ENCODE measurements around the gene EMC1.

DNA sequence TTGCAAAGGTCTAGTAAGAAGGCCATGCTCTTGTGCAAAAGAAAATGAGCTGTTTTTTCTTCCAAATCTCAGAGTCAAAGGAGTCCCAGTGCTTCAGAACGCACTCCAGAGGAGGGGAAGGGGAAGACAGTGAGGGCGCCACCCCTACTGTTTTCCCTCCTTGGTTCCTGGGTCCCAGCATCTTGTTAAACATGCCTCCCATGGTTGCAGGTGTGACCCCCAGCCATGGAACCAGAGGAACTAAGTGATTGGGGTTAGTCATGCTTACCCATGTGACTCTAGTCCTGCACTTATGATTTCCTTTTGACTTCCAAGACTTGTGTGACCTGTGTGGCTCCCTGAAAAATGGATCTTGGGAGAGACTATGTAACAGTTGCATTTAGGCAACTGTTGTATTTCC lies 43.3 kb upstream of the EMC1 start:
- TF ChIP-seq, protein P1, sequence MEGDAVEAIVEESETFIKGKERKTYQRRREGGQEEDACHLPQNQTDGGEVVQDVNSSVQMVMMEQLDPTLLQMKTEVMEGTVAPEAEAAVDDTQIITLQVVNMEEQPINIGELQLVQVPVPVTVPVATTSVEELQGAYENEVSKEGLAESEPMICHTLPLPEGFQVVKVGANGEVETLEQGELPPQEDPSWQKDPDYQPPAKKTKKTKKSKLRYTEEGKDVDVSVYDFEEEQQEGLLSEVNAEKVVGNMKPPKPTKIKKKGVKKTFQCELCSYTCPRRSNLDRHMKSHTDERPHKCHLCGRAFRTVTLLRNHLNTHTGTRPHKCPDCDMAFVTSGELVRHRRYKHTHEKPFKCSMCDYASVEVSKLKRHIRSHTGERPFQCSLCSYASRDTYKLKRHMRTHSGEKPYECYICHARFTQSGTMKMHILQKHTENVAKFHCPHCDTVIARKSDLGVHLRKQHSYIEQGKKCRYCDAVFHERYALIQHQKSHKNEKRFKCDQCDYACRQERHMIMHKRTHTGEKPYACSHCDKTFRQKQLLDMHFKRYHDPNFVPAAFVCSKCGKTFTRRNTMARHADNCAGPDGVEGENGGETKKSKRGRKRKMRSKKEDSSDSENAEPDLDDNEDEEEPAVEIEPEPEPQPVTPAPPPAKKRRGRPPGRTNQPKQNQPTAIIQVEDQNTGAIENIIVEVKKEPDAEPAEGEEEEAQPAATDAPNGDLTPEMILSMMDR (IDR thresholded peaks at IDR 0.05) = no peak
- TF ChIP-seq EZH2 (IDR thresholded peaks at IDR 0.05; ENCODE audit: borderline replicate concordance, insufficient read depth, low read depth, low read length, poor library complexity, severe bottlenecking) = no peak

Measured in B cell (primary cell).